SK-N-SH treated with all-trans-retinoic acid at 6 μM for 48 hours (cell line): Measurements from ENCODE around the gene IFT27.

Experiments used
- ARNTL ChIP-seq: fragments of 450-650 bp; formaldehyde crosslinking; IDR thresholded peaks from 2 replicates; pipeline ENCODE4 v1.5.0; 2020; ENCODE audit warnings: low read depth, mild to moderate bottlenecking, moderate library complexity, borderline replicate concordance
- ESRRG ChIP-seq: fragments of 250-450 bp; sonication (Bioruptor Pico); IDR thresholded peaks from 2 replicates; pipeline ENCODE4 v1.6.1; 2021; ENCODE audit warnings: mild to moderate bottlenecking
- GLIS3 ChIP-seq: fragments of 250-450 bp; sonication (Bioruptor Pico); IDR thresholded peaks from 2 replicates; pipeline ENCODE4 v1.5.0; 2020; ENCODE audit warnings: mild to moderate bottlenecking, moderate library complexity
- OSR1 ChIP-seq: fragments of 250-450 bp; sonication (Bioruptor Pico); IDR thresholded peaks from 2 replicates; pipeline ENCODE4 v1.8.0; 2022; ENCODE audit warnings: moderate library complexity, mild to moderate bottlenecking, inconsistent platforms
- PPARA ChIP-seq: fragments of 250-450 bp; sonication (Bioruptor Pico); IDR thresholded peaks from 2 replicates; pipeline ENCODE4 v1.5.0; 2020; ENCODE audit warnings: mild to moderate bottlenecking, borderline replicate concordance
- SNAI2 ChIP-seq: fragments of 250-450 bp; sonication (Bioruptor Pico); IDR thresholded peaks from 2 replicates; pipeline ENCODE4 v1.5.0; 2020; ENCODE audit warnings: mild to moderate bottlenecking, moderate library complexity
- ZFP3 ChIP-seq: fragments of 250-450 bp; sonication (Bioruptor Pico); IDR thresholded peaks from 2 replicates; pipeline ENCODE4 v1.5.0; 2020; ENCODE audit warnings: mild to moderate bottlenecking, moderate library complexity
- ZFP30 ChIP-seq: fragments of 450-650 bp; formaldehyde crosslinking; IDR thresholded peaks from 2 replicates; pipeline ENCODE4 v1.5.0; 2022; ENCODE audit warnings: mild to moderate bottlenecking, moderate library complexity
- ZNF70 ChIP-seq: fragments of 450-650 bp; formaldehyde crosslinking; IDR thresholded peaks from 2 replicates; pipeline ENCODE4 v1.5.0; 2020; ENCODE audit warnings: mild to moderate bottlenecking, moderate library complexity
- ZNF8 ChIP-seq: fragments of 450-650 bp; formaldehyde crosslinking; IDR thresholded peaks from 2 replicates; pipeline ENCODE4 v1.5.0; 2020; ENCODE audit warnings: mild to moderate bottlenecking, moderate library complexity
- TF ChIP-seq, protein P1 (sequence below): fragments of 250-450 bp; sonication (Bioruptor Pico); IDR thresholded peaks from 2 replicates; pipeline ENCODE4 v1.5.0; 2020; ENCODE audit warnings: mild to moderate bottlenecking, moderate library complexity
- TF ChIP-seq, protein P2 (sequence below): fragments of 250-450 bp; sonication (Bioruptor Pico); IDR thresholded peaks from 2 replicates; pipeline ENCODE4 v1.8.0; 2020; ENCODE audit warnings: mild to moderate bottlenecking, moderate library complexity, borderline replicate concordance
- TF ChIP-seq, protein P3 (sequence below): fragments of 250-450 bp; sonication (Bioruptor Pico); IDR thresholded peaks from 2 replicates; pipeline ENCODE4 v1.5.1; 2020; ENCODE audit warnings: low read depth, mild to moderate bottlenecking, moderate library complexity

DNA sequence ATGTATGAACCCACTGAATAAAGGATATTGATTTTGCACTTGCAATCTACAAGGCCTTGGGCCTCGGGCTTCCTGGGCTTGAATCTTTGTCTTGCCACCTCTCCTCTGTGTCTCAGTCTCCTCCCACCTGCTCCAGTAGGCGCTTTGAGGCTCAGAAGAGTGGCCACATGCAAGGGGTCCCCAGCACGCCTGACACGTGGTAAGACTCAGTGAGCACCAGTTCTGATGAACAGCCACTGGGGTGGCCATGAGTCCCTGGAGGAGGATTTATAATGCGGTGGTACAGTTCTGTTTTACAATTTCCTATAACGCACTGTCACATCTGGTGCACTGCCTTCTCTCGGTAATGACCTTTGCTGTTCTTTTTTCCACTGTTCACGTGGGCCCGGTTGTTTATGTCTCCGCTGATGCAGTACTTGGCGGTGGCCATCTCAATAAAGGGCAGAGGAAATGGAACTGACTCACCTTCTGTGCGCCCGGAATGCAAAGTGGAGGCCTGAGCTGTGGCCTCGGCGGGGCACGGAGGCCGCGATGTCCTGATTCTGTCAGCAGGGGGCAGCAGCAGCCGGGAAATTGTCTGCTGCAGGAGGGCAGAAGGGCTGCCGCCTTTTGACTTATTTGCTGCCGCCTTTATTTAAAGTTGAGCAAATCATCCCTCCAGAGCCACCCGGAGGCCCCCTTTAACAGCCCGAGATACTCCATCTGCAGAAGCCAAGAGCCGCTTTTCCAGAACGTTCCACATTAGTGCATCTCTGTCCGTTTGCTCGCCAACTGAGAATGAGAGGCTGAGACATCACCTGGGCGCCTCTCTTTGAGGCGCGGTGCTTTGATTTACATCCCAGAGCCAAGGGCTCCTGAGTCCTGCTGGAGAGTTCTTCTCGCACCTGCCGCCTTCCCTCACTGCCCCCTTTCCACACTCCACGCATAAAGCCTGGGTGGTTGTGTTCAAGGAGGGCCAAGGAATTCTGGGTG is 6.0 kb upstream of the IFT27 start:
- TF ChIP-seq SNAI2 (CRISPR knock-in tag) (no peak), ZFP3 (CRISPR knock-in tag) (no peak), ARNTL (no peak), ESRRG (CRISPR knock-in tag) (no peak), ZNF70 (CRISPR knock-in tag) (no peak), PPARA (CRISPR knock-in tag) (no peak), ZFP30 (CRISPR knock-in tag) (no peak), GLIS3 (CRISPR knock-in tag) (no peak), OSR1 (CRISPR knock-in tag) (no peak), ZNF8 (CRISPR knock-in tag) (no peak)
- TF ChIP-seq, protein P1, sequence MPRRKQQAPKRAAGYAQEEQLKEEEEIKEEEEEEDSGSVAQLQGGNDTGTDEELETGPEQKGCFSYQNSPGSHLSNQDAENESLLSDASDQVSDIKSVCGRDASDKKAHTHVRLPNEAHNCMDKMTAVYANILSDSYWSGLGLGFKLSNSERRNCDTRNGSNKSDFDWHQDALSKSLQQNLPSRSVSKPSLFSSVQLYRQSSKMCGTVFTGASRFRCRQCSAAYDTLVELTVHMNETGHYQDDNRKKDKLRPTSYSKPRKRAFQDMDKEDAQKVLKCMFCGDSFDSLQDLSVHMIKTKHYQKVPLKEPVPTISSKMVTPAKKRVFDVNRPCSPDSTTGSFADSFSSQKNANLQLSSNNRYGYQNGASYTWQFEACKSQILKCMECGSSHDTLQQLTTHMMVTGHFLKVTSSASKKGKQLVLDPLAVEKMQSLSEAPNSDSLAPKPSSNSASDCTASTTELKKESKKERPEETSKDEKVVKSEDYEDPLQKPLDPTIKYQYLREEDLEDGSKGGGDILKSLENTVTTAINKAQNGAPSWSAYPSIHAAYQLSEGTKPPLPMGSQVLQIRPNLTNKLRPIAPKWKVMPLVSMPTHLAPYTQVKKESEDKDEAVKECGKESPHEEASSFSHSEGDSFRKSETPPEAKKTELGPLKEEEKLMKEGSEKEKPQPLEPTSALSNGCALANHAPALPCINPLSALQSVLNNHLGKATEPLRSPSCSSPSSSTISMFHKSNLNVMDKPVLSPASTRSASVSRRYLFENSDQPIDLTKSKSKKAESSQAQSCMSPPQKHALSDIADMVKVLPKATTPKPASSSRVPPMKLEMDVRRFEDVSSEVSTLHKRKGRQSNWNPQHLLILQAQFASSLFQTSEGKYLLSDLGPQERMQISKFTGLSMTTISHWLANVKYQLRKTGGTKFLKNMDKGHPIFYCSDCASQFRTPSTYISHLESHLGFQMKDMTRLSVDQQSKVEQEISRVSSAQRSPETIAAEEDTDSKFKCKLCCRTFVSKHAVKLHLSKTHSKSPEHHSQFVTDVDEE (CRISPR knock-in tag), result no peak
- TF ChIP-seq, protein P2, sequence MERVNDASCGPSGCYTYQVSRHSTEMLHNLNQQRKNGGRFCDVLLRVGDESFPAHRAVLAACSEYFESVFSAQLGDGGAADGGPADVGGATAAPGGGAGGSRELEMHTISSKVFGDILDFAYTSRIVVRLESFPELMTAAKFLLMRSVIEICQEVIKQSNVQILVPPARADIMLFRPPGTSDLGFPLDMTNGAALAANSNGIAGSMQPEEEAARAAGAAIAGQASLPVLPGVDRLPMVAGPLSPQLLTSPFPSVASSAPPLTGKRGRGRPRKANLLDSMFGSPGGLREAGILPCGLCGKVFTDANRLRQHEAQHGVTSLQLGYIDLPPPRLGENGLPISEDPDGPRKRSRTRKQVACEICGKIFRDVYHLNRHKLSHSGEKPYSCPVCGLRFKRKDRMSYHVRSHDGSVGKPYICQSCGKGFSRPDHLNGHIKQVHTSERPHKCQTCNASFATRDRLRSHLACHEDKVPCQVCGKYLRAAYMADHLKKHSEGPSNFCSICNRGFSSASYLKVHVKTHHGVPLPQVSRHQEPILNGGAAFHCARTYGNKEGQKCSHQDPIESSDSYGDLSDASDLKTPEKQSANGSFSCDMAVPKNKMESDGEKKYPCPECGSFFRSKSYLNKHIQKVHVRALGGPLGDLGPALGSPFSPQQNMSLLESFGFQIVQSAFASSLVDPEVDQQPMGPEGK (CRISPR knock-in tag), result no peak
- TF ChIP-seq, protein P3, sequence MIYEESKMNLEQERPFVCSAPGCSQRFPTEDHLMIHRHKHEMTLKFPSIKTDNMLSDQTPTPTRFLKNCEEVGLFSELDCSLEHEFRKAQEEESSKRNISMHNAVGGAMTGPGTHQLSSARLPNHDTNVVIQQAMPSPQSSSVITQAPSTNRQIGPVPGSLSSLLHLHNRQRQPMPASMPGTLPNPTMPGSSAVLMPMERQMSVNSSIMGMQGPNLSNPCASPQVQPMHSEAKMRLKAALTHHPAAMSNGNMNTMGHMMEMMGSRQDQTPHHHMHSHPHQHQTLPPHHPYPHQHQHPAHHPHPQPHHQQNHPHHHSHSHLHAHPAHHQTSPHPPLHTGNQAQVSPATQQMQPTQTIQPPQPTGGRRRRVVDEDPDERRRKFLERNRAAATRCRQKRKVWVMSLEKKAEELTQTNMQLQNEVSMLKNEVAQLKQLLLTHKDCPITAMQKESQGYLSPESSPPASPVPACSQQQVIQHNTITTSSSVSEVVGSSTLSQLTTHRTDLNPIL (CRISPR knock-in tag), result no peak
